ENCODE measurements around the gene SUMO4. TPM values are rescaled to one million over a fixed set of nuclear protein-coding genes. Genes with fewer than 3 reads are reported as not detected.

The SUMO4 gene
- total RNA-seq, 1 donor from 2014 or later, result 1.6 TPM

GRCh38 chr6:149431905-149432775 is 32.1 kb downstream of the SUMO4 start:
- Histone ChIP-seq H4K20me1 (ENCODE audit: insufficient read depth, low read length) (no peaks in the 10 kb centered on the region), H3K9ac (ENCODE audit: low read length) (no peak overlapping the region), H3K4me2 (ENCODE audit: low read length) (peak overlapping the region; percentile 69), H3K36me3 (ENCODE audit: insufficient read depth, low read length) (no peaks in the 10 kb centered on the region), H3K4me3 (ENCODE audit: insufficient read depth, low read depth, low read length) (no peak overlapping the region), H3K9me3 (ENCODE audit: insufficient read depth, low read depth, low read length) (no peaks in the 10 kb centered on the region), H2AFZ (ENCODE audit: low read depth, low read length) (peak overlapping the region; percentile 71), H3K27me3 (ENCODE audit: insufficient read depth, low read length) (no peaks in the 10 kb centered on the region), H3K4me1 (ENCODE audit: insufficient read depth, low read length) (peaks cover 6% of the 10 kb centered on the region), H3K27ac (ENCODE audit: low read depth, low read length) (no peak overlapping the region), H3K79me2 (ENCODE audit: insufficient read depth, low read length) (no peaks in the 10 kb centered on the region)
- Mint-ChIP-seq H3K27me3 (ENCODE audit: low read depth, unreplicated experiment) (peaks cover 12% of the 10 kb centered on the region), H3K36me3 (ENCODE audit: low read depth, unreplicated experiment) (no peaks in the 10 kb centered on the region), H3K9me3 (ENCODE audit: unreplicated experiment) (no peaks in the 10 kb centered on the region), H3K4me3 (ENCODE audit: unreplicated experiment) (no peak overlapping the region), H3K4me1 (ENCODE audit: low read depth, unreplicated experiment) (peaks cover 2% of the 10 kb centered on the region), H3K27ac (ENCODE audit: unreplicated experiment) (no peak overlapping the region)
- DNase-seq (ENCODE audit: low read depth), result peak; percentile 46
- peak; percentile 75 for FAIRE-seq
- TF ChIP-seq CTCF (IDR thresholded peaks at IDR 0.05; ENCODE audit: insufficient read depth, low read depth, low read length) (peak; percentile 85), EZH2 (IDR thresholded peaks at IDR 0.05; ENCODE audit: insufficient read depth, low read length) (no peak)

- H3K27me3 ChIP-seq (ENCODE audit: insufficient read depth, low read length), result no peaks in the 10 kb centered on the region
- FAIRE-seq, result no peak
- no peaks in the 10 kb centered on the region for H4K20me1 ChIP-seq (ENCODE audit: insufficient read depth, low read length)
- no peak overlapping the region for H3K9ac ChIP-seq (ENCODE audit: low read length)
- H3K4me1 ChIP-seq (ENCODE audit: insufficient read depth, low read length), result peaks cover 6% of the 10 kb centered on the region
- no peaks in the 10 kb centered on the region for H3K9me3 ChIP-seq (ENCODE audit: insufficient read depth, low read depth, low read length)
- no peaks in the 10 kb centered on the region for H3K36me3 Mint-ChIP-seq (ENCODE audit: low read depth, unreplicated experiment)
- H3K4me1 Mint-ChIP-seq (ENCODE audit: low read depth, unreplicated experiment), result peaks cover 2% of the 10 kb centered on the region
- no peak overlapping the region for H3K4me3 Mint-ChIP-seq (ENCODE audit: unreplicated experiment)
- H3K4me2 ChIP-seq (ENCODE audit: low read length), result no peak overlapping the region
- H3K79me2 ChIP-seq (ENCODE audit: insufficient read depth, low read length), result no peaks in the 10 kb centered on the region
- no peaks in the 10 kb centered on the region for H3K9me3 Mint-ChIP-seq (ENCODE audit: unreplicated experiment)
- no peak overlapping the region for H3K4me3 ChIP-seq (ENCODE audit: insufficient read depth, low read depth, low read length)
- TF ChIP-seq EZH2 (IDR thresholded peaks at IDR 0.05; ENCODE audit: insufficient read depth, low read length) (no peak), CTCF (IDR thresholded peaks at IDR 0.05; ENCODE audit: insufficient read depth, low read depth, low read length) (no peak)
- no peak overlapping the region for H3K27ac Mint-ChIP-seq (ENCODE audit: unreplicated experiment)
- no peaks in the 10 kb centered on the region for H3K36me3 ChIP-seq (ENCODE audit: insufficient read depth, low read length)
- DNase-seq (ENCODE audit: low read depth), result no peak
- no peak overlapping the region for H2AFZ ChIP-seq (ENCODE audit: low read depth, low read length)
- peaks cover 12% of the 10 kb centered on the region for H3K27me3 Mint-ChIP-seq (ENCODE audit: low read depth, unreplicated experiment)
- no peak overlapping the region for H3K27ac ChIP-seq (ENCODE audit: low read depth, low read length)
Observed at GRCh38 chr6:149433405-149433804, 33.3 kb downstream of the SUMO4 start.

- Histone ChIP-seq H3K4me3 (ENCODE audit: insufficient read depth, low read depth, low read length) (no peak overlapping the region), H3K27me3 (ENCODE audit: insufficient read depth, low read length) (no peaks in the 10 kb centered on the region), H3K4me2 (ENCODE audit: low read length) (no peak overlapping the region), H3K9me3 (ENCODE audit: insufficient read depth, low read depth, low read length) (no peaks in the 10 kb centered on the region), H3K36me3 (ENCODE audit: insufficient read depth, low read length) (no peaks in the 10 kb centered on the region), H3K4me1 (ENCODE audit: insufficient read depth, low read length) (peaks cover 6% of the 10 kb centered on the region), H3K9ac (ENCODE audit: low read length) (no peak overlapping the region), H3K27ac (ENCODE audit: low read depth, low read length) (no peak overlapping the region), H3K79me2 (ENCODE audit: insufficient read depth, low read length) (no peaks in the 10 kb centered on the region), H4K20me1 (ENCODE audit: insufficient read depth, low read length) (no peaks in the 10 kb centered on the region), H2AFZ (ENCODE audit: low read depth, low read length) (no peak overlapping the region)
- no peak for TF ChIP-seq CTCF (IDR thresholded peaks at IDR 0.05; ENCODE audit: insufficient read depth, low read depth, low read length)
- no peak for TF ChIP-seq EZH2 (IDR thresholded peaks at IDR 0.05; ENCODE audit: insufficient read depth, low read length)
- Mint-ChIP-seq H3K9me3 (ENCODE audit: unreplicated experiment) (no peaks in the 10 kb centered on the region), H3K27me3 (ENCODE audit: low read depth, unreplicated experiment) (peaks cover 9% of the 10 kb centered on the region), H3K36me3 (ENCODE audit: low read depth, unreplicated experiment) (no peaks in the 10 kb centered on the region), H3K4me3 (ENCODE audit: unreplicated experiment) (no peak overlapping the region), H3K4me1 (ENCODE audit: low read depth, unreplicated experiment) (peaks cover 2% of the 10 kb centered on the region), H3K27ac (ENCODE audit: unreplicated experiment) (no peak overlapping the region)
- no peak for FAIRE-seq
- no peak for DNase-seq (ENCODE audit: low read depth)
Observed at GRCh38 chr6:149433881-149434280, 33.8 kb downstream of the SUMO4 start.

All from astrocyte (in vitro differentiated cells and primary cell).